B cell (primary cell): Measurements from ENCODE around the gene RIBC1.

Source experiments
- EZH2 ChIP-seq: IDR thresholded peaks from 2 replicates; pipeline ENCODE4 v1.6.1; 2012; ENCODE audit warnings: borderline replicate concordance, low read depth, mild to moderate bottlenecking, moderate library complexity, low read length; ENCODE audit not compliant: insufficient read depth, poor library complexity, severe bottlenecking
- TF ChIP-seq, protein P1 (sequence below): fragments of 200-600 bp; IDR thresholded peaks from one replicate; pipeline ENCODE4 v1.8.0; 2022; ENCODE audit warnings: antibody characterized with exemption, mild to moderate bottlenecking

DNA sequence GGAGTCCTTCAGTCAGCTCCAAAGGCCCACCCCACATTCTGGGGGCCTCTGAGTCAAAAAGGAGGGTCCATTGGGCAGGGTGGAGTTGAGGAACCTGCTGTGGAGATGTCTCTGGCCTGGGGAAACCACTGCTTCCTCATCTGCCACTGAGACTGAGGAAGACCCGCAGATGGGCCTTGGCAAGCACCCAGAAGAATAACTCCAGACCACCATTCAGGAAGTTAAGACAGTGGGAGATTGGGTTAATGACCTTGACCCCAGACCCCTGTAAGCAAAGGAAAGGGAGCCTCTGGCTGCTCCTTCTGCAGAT lies 19.6 kb downstream of the RIBC1 start:
- TF ChIP-seq, protein P1, sequence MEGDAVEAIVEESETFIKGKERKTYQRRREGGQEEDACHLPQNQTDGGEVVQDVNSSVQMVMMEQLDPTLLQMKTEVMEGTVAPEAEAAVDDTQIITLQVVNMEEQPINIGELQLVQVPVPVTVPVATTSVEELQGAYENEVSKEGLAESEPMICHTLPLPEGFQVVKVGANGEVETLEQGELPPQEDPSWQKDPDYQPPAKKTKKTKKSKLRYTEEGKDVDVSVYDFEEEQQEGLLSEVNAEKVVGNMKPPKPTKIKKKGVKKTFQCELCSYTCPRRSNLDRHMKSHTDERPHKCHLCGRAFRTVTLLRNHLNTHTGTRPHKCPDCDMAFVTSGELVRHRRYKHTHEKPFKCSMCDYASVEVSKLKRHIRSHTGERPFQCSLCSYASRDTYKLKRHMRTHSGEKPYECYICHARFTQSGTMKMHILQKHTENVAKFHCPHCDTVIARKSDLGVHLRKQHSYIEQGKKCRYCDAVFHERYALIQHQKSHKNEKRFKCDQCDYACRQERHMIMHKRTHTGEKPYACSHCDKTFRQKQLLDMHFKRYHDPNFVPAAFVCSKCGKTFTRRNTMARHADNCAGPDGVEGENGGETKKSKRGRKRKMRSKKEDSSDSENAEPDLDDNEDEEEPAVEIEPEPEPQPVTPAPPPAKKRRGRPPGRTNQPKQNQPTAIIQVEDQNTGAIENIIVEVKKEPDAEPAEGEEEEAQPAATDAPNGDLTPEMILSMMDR, result no peak
- no peak for TF ChIP-seq EZH2
